Stimulated activated CD8-positive, alpha-beta memory T cell treated with anti-CD3 and anti-CD28 coated beads, Interleukin-4, amount 100 ng/mL, for 48 hours (primary cell): Measurements from ENCODE around the gene CAMKK2.
"Not testable (repeated sequence)": the region's sequence is repeated elsewhere in the genome, so short reads cannot be mapped to it uniquely, and the experiment has no call there.

Experiments used
- DNase-seq: peaks from one replicate; pipeline ENCODE4 v3.0.0-alpha.2; 2020

The CAMKK2 gene

GRCh38 chr12:121222847-121223246, 73.7 kb downstream of the CAMKK2 start:
- no peak for DNase-seq

- no peak for DNase-seq
These were observed 77.0 kb downstream of the CAMKK2 start for GRCh38 chr12:121219353-121219986.

GRCh38 chr12:121218588-121219352, 77.7 kb downstream of the CAMKK2 start:
- no peak for DNase-seq

- DNase-seq = no peak
These were observed 78.7 kb downstream of the CAMKK2 start for GRCh38 chr12:121217761-121218160.

DNA sequence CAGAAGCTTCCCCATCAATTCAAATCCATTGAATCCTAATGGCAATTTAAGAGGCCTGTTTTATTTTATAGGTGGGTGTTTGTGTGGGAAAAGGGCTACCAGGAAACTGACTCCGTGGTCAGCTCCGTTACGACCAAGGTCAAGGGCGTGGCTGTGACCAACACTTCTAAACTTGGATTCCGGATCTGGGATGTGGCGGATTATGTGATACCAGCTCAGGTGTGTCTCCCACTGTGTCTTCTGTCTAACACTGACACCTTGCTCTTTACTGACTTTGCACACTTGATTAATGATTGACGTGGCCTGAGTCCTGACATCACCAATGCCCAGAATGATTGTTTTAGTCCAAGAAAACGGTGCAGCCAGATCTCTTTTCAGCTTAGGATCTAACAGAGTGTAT, 79.4 kb downstream of the CAMKK2 start:
- DNase-seq = no peak

GRCh38 chr12:121216102-121216501, 80.4 kb downstream of the CAMKK2 start:
- DNase-seq = no peak

DNA sequence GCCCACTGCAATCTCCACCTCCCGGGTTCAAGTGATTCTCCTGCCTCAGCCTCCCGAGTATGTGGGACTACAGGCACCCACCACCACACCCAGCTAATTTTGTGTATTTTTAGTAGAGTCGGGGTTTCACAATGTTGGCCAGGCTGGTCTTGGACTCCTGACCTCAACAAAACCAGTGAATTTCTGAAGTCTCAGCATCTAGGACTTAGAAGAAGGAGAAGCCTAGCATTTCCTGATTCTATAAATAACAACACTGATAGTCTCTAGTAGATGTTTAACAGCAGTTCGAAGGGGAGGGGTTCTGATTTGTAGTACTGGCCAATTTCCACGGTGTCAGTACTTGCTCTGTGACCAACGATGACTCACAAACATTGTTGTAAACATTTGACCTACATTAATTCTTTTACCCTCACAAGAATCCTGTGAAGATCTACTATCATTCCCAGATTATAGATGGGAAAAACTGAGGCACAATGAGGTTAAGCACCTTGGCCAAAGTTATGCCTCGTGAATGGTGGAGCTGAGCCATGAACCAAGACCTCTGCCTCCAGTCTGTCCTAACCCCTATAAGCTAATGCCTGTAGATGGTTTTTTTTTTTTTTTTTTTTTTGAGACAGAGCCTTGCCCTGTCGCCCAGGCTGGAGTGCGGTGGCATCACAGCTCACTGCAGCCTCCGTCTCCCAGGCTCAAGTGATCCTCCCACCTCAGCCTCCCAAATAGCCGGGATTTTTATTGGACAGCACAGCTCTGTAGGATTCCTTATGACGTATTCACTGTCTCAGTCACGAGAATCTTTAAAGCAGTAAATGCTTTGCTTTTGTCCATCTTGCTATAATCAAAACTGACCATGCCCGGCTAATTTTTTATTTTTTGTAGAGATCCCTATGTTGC, 81.4 kb downstream of the CAMKK2 start:
- no peak for DNase-seq

GRCh38 chr12:121214166-121214777, 82.2 kb downstream of the CAMKK2 start:
- peak; percentile 58 for DNase-seq

DNA sequence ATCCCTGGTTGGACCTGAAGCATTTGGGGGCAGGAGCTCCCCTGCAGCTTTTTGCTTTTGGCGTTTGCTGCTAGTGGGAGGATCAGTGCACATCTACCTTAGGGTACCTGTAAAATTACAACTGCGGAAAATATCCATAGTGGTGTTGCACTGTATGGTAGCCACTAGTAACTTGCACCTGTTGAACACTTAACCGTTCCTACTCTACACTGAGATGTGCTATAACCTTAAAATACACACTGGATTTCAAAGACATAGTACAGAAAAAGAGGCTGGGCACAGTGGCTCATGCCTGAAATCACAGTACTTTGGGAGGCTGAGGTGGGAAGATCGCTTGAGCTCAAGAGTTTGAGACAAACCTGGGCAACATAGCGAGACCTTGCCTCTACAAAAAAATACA, 83.6 kb downstream of the CAMKK2 start:
- DNase-seq = no peak

GRCh38 chr12:121209624-121210572, 86.6 kb downstream of the CAMKK2 start, which contains the start of gene P2RX4:
P2RX4 (plus strand) TSS chr12:121210129; CDS start chr12:121210165, 36 bp downstream.
- DNase-seq = peak; percentile 91

DNA sequence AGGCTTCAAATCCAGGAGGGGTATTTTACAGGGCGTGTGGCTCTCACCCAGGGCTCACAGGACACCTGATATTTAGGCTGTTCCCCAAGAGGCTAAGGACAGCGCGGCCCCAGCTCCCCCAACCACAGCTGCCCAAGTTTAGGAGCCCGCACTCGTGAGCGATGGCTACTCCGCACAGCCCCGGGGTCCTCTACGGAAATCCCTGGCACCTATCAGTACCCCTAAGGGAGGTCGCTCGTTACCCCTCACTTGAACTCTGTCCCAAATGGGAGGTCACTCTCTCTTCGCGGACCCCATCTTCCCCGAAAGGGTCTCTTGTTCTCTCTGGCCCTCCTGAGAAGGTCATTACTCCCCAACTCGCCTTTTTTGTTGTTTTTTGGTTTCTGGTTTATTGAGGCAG, 87.3 kb downstream of the CAMKK2 start:
- DNase-seq = no peak

GRCh38 chr12:121208571-121208970, 87.9 kb downstream of the CAMKK2 start:
- not testable (repeated sequence) for DNase-seq

DNA sequence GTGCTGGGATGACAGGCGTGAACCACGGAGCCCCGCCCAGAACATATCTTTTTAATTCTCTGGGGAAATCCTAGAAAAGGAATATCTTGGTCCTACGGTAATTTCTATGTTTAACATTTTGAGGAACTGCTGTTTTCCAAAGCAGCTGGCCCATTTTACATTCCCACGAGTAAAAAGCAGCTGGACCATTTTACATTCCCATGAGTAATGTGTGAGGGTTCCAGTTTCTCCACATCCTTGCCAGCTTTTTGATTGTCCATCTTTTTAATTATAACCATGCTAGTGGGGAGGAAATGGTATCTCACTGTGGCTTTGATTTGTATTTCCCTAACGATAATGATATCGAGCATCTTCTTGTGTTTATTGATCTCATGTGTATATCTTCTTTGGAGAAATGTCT, 91.0 kb downstream of the CAMKK2 start:
- no peak for DNase-seq

GRCh38 chr12:121203482-121203881, 93.0 kb downstream of the CAMKK2 start:
- no peak for DNase-seq

DNA sequence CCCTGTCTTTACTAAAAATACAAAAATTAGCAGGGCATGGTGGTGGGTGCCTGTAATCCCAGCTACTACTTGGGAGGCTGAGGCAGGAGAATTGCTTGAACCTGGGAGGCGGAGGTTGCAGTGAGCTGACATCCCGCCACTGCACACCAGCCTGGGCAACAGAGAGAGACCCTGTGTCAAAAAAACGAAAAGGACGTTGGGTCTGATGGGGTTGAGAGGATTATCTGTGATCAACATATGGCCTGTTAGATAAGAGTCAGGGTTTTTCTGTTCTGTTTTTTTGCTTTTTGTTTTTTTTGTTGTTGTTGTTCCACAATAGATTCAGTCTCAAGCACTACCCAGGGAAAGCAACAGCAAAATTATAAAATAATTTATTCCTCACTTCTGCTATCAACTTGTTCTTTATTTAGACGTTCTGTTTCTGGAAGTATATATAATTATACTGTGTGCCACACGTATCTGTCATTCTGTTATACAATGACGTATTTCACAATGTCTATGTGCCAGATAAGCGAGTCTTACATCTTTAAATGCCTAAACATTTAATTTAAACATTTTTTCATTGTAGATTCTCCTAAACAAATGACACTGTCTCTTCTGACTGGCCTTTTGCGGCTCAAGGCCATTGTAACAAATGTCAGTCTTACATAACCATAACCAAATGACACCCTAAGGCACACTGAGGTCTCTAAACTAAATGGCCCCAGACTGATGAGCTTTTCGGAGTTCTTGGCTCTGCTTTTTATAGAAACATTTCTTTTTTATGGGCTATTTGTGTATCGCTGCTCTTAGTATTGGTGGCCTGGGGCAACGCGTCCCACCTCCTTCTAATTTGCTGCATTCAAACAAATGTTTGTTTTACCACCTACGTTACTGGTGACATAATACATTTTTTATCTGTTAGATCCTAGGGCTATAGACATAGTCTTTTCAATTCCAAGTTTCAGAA, 93.8 kb downstream of the CAMKK2 start:
- no peak for DNase-seq

DNA sequence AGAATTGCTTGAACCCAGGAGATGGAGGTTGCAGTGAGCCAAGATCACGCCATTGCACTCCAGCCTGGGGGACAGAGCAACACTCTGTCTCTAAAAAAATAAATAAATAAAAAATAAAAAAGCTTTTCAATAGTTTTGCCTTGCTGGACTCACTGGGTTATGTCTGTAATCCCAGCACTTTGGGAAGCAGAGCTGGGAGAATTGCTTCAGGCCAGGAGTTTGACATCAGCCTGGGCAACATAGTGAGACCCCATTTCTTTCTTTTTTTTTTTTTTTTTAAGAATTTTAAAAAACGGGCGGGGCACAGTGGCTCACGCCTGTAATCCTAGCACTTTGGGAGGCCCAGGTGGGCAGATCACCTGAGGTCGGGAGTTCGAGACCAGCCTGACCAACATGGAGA, 95.4 kb downstream of the CAMKK2 start:
- not testable (repeated sequence) for DNase-seq

DNA sequence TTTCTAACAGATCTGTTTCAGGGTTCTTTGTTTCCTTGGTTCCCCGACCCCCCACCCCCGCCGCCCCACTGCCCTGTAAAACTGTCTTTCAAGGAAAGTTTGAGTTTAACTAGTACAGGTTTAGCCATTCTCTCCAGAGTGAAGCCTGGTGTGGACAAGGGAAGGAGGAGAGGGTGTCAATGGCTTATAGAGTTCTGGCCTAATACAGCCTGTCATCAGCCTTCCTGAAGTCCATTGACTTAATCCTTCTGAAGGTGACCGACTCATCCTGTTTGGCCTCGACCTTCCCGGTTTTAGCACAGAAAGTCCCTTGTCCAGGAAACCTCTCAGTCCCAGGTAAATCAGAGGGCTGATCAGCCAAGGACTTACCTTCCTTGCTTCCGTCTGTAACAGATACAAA, 97.6 kb downstream of the CAMKK2 start:
- no peak for DNase-seq

- DNase-seq = no peak
These were observed 99.6 kb downstream of the CAMKK2 start for GRCh38 chr12:121196902-121197301.

GRCh38 chr12:121191151-121191550, 105.4 kb downstream of the CAMKK2 start:
- DNase-seq = no peak

- DNase-seq = no peak
These were observed 105.9 kb downstream of the CAMKK2 start for GRCh38 chr12:121190523-121191031.
